COR-L47 (cell line): ENCODE results near the gene LIFR.
"Not testable (repeated sequence)": the region's sequence is repeated elsewhere in the genome, so short reads cannot be mapped to it uniquely, and the experiment has no call there.

ENCODE experiments used
- DNase-seq: peaks from one replicate; lab custom pipeline; 2025; lab: John Stamatoyannopoulos, UW

The LIFR gene

GRCh38 chr5:38579105-38579504 is 22.7 kb upstream of the LIFR start:
- DNase-seq = no peak

- DNase-seq = no peak
These were observed 20.7 kb upstream of the LIFR start for GRCh38 chr5:38576961-38577684.

- peak; percentile 15 for DNase-seq
These were observed 20.0 kb upstream of the LIFR start for GRCh38 chr5:38576442-38576841.

- DNase-seq = no peak
These were observed 19.0 kb upstream of the LIFR start for GRCh38 chr5:38575476-38575875.

GRCh38 chr5:38574009-38574408 is 17.6 kb upstream of the LIFR start:
- no peak for DNase-seq

- DNase-seq = no peak
These were observed 17.1 kb upstream of the LIFR start for GRCh38 chr5:38573521-38573920.

GRCh38 chr5:38569180-38569579 is 12.7 kb upstream of the LIFR start:
- no peak for DNase-seq

GRCh38 chr5:38567306-38567705 is 10.9 kb upstream of the LIFR start:
- not testable (repeated sequence) for DNase-seq

- DNase-seq = no peak
These were observed 7.2 kb upstream of the LIFR start for GRCh38 chr5:38563624-38564023.

- DNase-seq = no peak
These were observed 6.2 kb upstream of the LIFR start for GRCh38 chr5:38562444-38563210.

GRCh38 chr5:38559428-38559827 is 3.0 kb upstream of the LIFR start:
- DNase-seq = no peak

- DNase-seq = no peak
These were observed 1.3 kb upstream of the LIFR start for GRCh38 chr5:38557792-38558191.

GRCh38 chr5:38557308-38557710 is 863 bp upstream of the LIFR start:
- no peak for DNase-seq

GRCh38 chr5:38556088-38556598 is 303 bp downstream of the LIFR start:
- DNase-seq = no peak

- no peak for DNase-seq
These were observed 925 bp downstream of the LIFR start for GRCh38 chr5:38555354-38556087.

GRCh38 chr5:38554861-38555260 is 1.6 kb downstream of the LIFR start:
- DNase-seq = no peak

GRCh38 chr5:38554403-38554802 is 2.0 kb downstream of the LIFR start:
- DNase-seq = no peak

- DNase-seq = no peak
These were observed 3.4 kb downstream of the LIFR start for GRCh38 chr5:38553001-38553521.

GRCh38 chr5:38551030-38552017 is 5.1 kb downstream of the LIFR start:
- peak; percentile 15 for DNase-seq

GRCh38 chr5:38548064-38548759 is 8.2 kb downstream of the LIFR start:
- no peak for DNase-seq

GRCh38 chr5:38547257-38547656 is 9.2 kb downstream of the LIFR start:
- no peak for DNase-seq
